ENCODE data around the gene IGF1.

DNA sequence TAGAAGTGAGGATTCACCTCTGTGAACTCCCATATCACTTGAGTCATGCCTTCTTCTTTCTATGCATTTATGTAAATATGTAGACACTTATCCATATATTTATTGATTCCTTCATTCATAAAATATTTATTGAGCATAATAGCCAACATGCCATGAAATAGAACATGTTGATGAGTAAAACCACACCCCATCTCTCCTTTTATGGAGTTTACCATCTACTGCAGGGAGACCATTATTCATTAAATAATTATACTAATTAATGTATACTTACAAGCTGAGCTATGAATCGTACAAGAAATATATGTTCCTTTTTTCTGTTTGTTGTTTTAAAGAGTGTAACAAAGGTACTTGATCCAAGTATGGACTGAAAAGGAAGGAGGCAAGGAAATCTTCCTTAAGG, 17.4 kb upstream of the IGF1 start:
- TF ChIP-seq CTCF (IDR thresholded peaks at IDR 0.05) (no peak), POLR2A (IDR thresholded peaks at IDR 0.05) (no peak), POLR2AphosphoS5 (IDR thresholded peaks at IDR 0.05) (no peak)
